CMK (cell line): ENCODE measurements around the gene DCUN1D3.
A peak's percentile ranks its signal among the peaks of the same experiment; 100 is the strongest.
"Not testable (repeated sequence)": the region's sequence is repeated elsewhere in the genome, so short reads cannot be mapped to it uniquely, and the experiment has no call there.

ENCODE experiments used
- DNase-seq: peaks from one replicate; pipeline ENCODE4 v3.0.0-alpha.2; 2010; ENCODE audit warnings: low read depth

Gene DCUN1D3

DNA sequence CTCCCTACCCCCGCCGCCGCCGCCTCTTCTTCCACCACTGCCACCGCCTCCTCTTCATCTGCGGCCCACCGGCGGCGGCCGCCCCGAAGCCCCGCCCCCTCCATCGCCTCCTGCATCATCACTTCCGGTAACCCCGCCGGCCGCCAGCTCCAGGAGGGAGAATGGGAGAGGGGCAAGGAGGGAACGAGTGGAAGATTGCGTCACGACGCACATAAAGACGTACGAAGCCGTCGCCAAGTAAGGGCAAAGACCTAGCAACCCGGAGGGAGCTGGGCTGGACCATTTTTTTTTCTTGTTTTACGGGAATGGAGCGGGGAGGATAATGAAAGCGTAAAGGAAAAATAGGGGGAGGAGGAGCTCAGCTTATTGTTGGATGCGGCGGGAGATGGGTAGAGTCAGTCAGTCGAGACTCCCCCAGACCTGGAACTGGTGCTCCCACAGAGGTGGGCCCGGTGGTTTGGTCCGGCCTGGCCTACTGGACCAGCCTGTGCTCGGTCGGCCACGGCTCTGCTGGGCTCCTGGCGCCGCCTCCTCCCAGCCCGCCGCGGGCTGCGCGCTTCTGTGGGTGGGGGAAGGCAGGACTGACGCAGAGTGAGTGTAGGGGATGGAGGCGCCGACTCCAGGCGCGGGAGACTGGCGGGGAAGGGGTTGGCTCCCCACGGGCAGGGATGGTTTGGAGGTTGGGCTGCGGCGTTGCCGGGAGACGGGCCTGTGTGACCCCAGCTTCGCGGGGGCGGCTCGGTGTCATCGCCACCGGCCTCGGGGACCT lies at the start of gene DCUN1D3, which contains the start of gene LYRM1:
Gene DCUN1D3 (minus strand): TSS at position 60 of the 769 bp plus-strand sequence. CDS start 37,820 bp downstream, outside the sequence.
Gene LYRM1 (plus strand): TSS at position 473 of the 769 bp plus-strand sequence. CDS start 14,785 bp downstream, outside the sequence.
- peak; percentile 96 for DNase-seq

- no peak for DNase-seq
These were observed 49.5 kb upstream of the DCUN1D3 start for GRCh38 chr16:20949660-20950059.

- no peak for DNase-seq
These were observed 48.3 kb upstream of the DCUN1D3 start for GRCh38 chr16:20948444-20948843.

DNA sequence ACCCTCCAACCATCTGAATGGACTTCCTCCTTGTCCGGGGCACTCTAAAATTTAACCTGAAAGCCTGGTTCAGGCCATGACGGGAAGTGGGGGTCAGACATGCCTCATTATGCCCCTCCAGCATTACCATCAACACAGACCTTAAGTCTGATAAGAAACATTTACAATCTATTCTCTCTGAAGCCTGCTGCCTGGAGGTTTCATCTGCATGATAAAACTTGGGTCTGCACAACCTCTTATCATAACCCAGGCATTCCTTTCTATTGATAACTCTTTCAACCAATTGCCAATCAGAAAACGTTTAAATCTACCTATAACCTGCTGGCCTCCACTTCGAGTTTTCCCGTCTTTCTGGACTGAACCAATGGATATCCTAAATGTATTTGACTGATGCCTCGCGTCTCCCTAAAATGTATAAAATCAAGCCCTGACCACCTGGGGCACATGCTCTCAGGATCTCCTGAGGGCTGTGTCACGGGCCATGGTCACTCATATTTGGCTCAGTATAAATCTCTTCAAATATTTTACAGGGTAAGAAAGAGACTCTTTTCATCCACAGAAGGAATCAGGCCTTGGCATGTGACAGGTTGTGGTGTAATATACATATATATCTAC lies 46.0 kb upstream of the DCUN1D3 start:
- no peak for DNase-seq

DNA sequence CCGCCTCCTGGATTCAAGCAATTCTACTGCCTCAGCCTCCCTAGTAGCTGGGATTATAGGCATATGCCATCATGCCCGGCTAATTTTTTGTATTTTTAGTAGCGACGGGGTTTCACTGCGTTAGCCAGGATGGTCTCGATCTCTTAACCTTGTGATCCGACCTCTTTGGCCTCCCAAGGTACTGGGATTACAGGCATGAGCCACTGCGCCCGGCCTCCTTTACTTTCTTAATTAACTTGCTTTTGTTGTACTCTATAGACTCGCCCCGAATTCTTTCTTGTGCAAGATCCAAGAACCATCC lies 45.4 kb upstream of the DCUN1D3 start:
- DNase-seq = not testable (repeated sequence)

- peak; percentile 41 for DNase-seq
These were observed 44.9 kb upstream of the DCUN1D3 start for GRCh38 chr16:20944861-20945574.

DNA sequence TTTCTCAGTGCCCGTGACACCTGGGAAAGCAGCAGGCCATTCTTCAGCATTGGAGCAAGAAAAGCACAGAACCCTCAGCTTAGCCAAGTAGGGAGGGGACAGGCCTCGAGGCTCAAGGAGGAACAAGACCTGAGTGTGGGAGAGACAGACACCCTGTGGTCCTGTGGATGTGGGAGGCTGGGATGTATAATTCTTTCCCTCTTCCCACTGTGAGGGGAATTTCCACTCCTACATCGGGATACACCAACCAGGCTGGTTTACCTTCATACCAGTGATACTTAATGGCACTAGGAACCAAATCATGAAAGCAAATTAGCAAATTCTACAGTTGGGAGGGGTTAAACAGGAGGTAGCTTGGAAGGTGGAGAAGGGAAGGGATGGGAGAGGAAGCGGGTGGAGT lies 42.1 kb upstream of the DCUN1D3 start:
- DNase-seq = no peak

- no peak for DNase-seq
These were observed 41.4 kb upstream of the DCUN1D3 start for GRCh38 chr16:20941636-20941926.

DNA sequence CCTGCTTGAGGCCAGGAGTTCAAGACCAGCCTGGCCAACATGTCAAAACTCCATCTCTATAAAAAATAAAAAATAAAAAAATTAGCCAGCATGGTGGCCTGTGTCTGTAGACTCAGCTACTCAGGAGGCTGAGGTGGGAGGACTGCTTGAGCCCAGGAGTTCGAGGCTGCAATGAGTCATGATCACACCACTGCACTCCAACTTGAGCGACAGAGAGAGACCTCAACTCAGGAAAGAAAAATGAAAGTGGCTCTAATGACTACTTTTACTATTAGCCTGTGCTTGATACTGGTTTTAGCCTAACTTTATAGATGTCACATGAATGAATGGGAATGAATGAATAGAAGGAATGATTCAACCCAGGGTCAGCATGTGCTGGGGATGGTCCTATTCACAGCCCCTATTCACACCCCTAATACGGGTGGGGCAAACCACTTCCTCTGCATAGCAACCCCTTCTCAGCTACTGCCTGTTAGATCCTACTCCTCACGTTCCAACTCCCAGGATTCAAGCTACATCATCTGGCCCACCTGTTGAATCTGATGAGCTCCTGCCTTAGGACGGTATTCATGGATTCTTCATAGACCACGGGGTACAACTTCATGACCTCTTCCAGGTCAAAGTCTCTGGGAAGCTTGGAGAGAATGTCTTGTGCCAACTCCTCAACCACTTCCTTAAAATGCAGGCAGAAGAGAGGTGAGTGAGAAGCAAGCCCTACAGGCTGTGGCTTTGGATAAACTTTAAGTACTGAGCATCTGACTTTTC lies 40.9 kb upstream of the DCUN1D3 start:
- DNase-seq = no peak

DNA sequence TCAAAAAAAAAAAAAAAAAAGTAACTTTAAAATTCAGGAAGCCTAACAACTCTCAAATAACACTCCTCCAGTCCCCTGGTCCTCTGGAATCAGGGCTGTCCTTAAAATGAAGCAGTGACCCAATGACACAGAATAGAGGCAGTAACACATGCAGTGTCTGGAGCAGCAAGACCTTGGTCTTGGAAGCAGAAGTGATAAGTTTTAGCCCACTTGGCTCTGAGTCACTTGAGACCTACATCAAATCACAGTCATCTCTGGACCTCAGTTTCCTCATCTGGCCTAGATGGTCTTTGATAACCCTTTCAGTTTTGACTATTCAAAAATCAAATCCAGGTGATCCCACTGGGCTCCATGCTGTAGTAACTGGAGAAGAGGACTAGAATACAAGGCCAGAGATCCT lies 39.5 kb upstream of the DCUN1D3 start:
- no peak for DNase-seq

GRCh38 chr16:20938426-20938825 lies 38.3 kb upstream of the DCUN1D3 start:
- DNase-seq = no peak

DNA sequence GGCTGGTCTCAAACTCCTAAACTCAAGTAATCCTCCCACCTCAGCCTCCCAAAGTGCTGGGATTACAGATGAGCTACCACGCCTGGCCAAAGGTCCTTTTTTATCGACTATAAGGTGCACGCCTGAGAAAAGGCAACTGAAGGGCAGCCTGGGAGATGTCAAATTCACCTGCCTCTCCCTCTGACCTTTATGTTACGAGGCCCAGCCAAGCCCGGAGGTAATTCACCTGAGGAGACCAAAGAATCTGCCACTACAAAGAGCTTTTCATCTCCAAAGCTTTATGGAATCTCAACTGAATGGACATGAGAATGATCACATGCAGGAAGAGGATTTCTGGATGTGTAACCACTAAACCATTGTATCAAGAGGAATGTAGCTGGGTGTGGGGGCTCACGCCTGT lies 37.6 kb upstream of the DCUN1D3 start:
- no peak for DNase-seq

DNA sequence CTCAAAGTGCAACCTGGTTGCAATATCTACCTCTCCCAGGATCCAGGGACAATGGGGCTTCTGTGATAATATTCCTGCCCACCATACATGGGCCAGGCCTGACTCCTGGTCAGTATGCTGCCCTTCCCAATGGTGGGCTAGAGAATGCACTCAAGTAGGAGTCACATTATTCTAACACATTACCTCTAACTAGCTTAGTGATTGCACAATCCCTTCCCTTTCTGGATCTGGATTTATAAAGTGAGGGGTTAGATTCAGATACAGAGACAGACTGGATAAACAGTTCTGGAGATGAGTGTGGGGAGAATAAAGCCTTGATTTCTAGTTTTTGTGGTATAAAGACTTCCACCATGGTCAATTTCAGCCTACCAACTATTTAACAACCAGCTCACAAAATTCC lies 33.4 kb upstream of the DCUN1D3 start:
- no peak for DNase-seq

DNA sequence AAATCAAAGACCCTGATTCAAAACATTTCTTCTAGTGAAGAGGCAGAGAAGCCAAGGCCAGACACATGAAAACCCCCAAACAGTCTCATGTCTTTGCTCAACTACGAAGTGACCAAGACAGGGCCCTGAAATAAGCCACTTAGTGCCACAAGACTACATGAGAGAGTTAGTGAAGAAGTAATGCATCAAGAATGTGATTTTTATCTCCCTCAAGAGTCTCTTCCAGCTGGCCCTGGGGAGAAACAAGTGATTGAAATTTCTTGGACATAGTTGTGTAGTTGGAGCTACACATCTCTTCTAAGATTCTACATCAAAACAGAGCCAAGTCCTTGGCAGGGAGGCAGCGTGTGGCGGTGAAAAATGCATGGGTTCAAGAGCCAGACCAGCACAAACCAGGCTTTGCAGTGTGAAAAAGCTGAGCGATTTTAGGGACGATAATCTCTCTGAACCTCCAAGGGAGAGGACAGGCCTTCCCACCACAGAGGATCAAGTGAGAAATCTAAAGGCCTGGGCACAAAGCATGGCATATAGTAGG lies 31.0 kb upstream of the DCUN1D3 start:
- DNase-seq = no peak

GRCh38 chr16:20930365-20930690 lies 30.2 kb upstream of the DCUN1D3 start:
- DNase-seq = no peak

GRCh38 chr16:20929676-20930364 lies 29.7 kb upstream of the DCUN1D3 start:
- DNase-seq = not testable (repeated sequence)

DNA sequence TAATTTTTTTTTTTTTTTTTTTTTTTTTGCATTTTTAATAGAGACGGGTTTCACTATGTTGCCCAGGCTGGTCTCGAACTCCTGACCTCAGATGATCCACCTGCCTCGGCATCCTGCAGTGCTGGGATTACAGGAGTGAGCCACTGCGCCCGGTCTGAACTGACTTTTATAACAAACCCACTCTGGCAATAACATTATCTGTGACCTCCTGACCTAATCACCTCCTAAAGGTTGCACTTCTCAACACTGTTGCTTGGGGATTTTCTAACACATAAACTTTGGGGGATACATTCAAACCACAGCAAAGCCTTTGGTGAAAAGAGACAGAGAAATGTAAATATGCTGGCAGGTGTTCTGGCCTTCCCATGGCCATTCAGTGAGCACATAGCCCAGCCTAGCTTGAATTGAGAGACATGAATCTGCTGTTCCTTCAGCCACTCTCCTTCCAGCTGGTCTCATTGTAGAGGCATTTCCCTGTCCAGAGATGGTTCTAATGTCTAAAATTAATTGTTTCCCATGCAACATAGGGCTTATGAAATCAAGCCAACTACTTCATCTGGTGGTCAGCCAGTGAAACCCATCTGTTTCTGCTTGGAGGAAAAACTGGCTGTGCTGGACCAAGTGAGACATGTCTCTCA lies 28.7 kb upstream of the DCUN1D3 start:
- no peak for DNase-seq

DNA sequence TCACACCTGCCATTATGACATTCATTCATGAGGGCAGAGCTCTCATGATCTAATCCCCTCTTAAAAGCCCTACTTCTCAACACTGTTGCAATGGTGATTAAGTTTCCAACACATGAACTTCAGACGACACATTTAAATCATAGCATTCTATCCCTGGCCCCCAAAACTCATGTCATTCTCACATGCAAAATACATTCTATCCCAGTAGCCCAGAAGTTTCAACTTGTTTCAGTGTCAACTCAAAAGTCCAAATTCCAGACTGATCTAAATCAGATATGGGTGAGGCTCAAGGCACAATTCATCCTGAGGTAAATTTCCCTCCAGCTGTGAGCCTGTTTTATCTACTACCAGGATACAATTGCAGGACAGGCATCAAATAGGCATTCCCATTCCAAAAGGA lies 25.6 kb upstream of the DCUN1D3 start:
- no peak for DNase-seq

GRCh38 chr16:20923876-20924275 lies 23.7 kb upstream of the DCUN1D3 start:
- no peak for DNase-seq

- no peak for DNase-seq
These were observed 20.6 kb upstream of the DCUN1D3 start for GRCh38 chr16:20920799-20921198.

DNA sequence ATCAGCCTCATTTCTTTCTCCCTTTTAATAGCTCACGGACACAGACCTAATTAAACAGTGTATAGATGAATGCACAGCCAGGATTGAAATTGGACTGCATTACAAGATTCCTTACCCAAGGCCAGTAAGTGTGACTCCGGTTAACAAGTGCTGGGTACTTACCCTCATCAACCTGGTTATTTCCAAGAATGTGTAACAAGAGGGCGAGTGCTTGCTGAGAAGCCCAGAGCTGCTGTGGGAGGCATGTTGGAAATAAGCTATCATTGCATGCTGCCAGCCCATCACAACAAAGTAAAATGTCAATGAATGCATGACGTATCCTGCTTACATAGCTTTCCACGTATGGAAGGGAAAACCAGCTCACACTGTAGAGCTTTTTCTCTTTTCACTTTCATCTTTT lies 19.9 kb upstream of the DCUN1D3 start:
- no peak for DNase-seq
